HG02981 (cell line): ENCODE data around the gene NFXL1.
A peak's percentile ranks its signal among the peaks of the same experiment; 100 is the strongest.
"Not testable (repeated sequence)": the region's sequence is repeated elsewhere in the genome, so short reads cannot be mapped to it uniquely, and the experiment has no call there.

ENCODE experiments used
- ATAC-seq: cut with Tn5 transposase; IDR thresholded peaks from one replicate; pipeline ENCODE4 v1.9.1; 2021; ENCODE audit warnings: mild to moderate bottlenecking, moderate library complexity; ENCODE audit not compliant: unreplicated experiment

The NFXL1 gene

DNA sequence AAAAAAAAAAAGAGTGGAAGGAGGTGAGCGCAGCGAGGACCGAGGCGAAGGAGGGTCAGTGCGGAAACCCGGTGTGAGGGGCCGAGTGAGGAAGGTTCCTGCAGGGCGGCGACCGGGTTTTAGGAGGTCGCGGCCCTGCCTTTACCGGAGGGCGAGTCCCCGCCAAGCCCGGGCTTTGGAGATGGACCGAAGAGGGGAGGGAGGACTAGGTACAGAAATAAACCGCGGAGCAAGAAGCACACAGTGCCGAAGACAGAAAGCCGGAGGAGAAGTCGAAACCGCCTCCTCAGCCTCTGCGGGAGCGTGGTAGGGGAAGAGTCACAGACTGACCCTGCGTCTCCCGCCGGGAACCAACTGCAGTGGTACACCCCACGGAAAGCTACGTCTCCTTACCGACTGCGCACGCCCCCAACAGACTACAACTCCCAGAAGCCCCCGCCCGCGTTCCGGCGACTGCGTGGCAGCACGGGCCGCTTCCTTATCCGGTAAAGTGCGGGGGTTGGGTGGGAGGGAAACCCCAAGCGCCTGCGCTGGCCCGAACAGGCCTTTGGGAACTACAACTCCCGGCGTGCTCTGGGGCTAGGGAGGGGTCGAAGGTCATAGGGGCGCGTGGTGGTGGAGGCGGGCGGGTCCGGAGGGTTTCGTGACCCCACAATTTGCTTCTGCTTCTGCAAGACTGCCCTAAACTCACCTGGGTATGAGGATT is at the start of gene NFXL1:
NFXL1 (minus strand) TSS at position 364 of the 706 bp plus-strand sequence. CDS start 380 bp downstream, outside the sequence.
- peak; percentile 98 for ATAC-seq

DNA sequence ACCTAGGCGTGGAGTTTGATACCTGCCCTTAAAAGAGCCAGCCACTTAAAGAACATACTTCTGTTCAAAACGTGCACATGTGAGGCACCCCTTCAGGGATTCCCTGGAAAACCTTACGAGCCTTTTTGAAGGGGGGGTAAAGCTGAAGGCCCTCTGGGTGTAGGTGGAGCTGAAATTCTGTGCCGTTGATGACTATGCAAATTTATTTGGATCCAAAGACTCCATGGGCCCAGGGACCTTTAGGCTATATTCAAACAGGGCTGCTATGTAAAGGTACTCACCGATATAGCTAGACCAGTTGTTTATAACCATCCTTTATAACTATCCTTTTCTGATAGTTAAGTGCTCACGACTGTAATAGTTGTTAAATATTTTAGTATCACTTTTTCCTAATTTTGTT is 40.3 kb upstream of the NFXL1 start:
- no peak for ATAC-seq

DNA sequence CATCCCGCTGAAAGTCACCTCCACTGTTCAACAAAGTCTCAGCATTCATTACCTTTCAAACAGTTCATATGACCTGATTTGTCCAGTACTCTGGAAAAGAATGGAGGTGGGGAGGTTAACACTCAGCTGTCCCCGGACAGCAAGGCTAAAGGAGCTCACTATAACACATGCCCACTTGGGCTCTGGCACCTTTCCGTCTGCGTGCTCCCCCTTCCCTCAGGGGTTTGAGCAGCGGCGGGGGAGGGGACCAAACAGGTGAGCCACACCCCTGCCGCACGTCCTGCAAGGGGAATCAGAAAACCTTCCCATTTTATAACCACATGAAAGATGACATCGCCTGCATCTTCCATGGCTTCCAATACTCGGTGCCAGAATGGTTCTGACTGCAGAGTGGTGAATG is 39.9 kb upstream of the NFXL1 start:
- no peak for ATAC-seq

DNA sequence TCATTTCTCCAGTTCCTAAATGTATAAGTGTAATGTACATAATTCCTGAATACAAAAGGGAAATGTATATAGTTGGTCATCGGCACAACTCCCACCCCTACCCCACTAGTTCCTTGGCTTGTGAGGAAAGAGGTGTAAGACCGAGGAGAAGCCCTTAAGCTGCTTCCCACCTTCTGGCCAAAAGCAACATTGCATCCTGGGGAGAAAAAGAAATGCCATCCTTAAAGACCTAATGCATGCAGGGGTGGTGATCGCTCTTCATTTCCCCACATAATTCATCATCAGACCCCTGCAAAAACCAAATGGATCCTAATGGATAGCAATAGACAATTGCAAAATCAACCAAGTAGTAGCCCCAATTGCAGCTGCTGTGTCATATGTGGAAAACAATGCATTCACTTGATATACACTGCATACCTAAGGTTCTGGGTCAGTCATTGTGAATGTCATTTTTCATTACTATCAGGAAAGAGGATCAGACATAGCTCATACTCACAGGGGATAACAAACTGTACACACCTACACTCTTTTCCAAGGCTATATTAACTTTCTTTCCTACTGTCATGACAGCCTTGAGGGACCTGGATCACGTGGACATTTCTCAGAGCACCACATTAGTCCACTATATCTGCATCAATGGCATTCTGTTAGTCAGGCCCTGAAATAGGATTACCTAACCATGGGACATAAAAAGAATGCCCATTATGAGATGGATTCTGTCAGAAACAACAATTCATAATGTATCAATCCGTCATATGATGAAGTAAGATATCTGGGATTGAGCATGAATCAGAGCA is 31.7 kb upstream of the NFXL1 start:
- no peak for ATAC-seq

DNA sequence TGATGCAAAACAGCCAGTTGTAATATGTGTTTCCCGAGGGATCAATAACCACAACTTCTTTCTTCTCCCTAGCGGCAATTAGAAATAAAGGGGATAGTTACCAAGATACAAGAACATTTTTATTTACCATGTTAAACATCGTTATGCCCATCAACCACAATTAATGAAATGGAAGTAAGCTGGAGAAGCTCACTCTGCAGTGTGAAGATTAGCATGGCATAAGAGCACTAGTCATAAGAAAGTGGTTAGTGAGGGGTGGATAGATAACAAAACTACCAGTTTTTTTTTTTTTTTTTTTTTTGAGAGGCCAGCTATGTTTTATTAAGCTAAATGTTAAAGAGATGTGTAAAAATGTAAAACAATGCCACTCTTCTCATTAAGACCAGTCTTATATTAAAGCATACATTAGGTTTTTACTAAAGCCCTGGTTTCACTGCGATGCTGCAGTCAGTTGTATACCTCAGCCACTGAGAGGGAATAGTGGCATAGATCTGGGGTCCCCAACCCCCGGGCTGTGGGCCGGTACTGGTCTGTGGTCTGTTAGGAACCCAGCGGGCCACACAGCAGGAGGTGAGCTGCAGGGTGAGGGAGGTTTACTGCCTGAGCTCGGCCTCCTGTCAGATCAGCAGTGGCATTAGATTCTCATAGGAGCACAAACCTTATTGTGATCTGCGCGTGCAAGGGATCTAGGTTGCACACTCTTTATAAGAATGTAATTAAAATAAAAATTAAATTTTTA is 27.9 kb upstream of the NFXL1 start:
- no peak for ATAC-seq

- ATAC-seq: no peak
These were observed 25.1 kb upstream of the NFXL1 start for GRCh38 chr4:47939456-47939855.

GRCh38 chr4:47936336-47936735 is 22.0 kb upstream of the NFXL1 start:
- ATAC-seq: no peak

DNA sequence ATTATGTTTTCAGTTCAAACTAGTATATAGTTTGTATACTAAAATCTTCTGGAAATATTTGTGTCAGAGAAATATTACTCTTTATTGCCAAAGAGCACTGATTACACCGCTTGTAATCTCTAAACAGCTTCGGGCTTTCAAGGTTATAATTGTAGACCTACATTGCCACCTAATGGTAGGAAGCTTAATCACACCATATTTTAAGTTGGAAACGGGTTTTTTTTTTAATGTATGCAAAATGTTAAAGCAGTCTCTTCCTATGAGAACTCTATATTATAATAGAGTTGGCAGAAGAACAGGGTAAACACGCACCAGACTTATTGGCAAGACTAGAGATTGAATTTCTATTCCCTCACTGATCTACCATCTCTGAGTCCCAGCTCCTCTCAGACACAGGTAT is 19.5 kb upstream of the NFXL1 start:
- peak; percentile 66 for ATAC-seq

- ATAC-seq: no peak
These were observed 16.8 kb upstream of the NFXL1 start for GRCh38 chr4:47930971-47931804.

- ATAC-seq: no peak
These were observed 15.4 kb upstream of the NFXL1 start for GRCh38 chr4:47929682-47930201.

DNA sequence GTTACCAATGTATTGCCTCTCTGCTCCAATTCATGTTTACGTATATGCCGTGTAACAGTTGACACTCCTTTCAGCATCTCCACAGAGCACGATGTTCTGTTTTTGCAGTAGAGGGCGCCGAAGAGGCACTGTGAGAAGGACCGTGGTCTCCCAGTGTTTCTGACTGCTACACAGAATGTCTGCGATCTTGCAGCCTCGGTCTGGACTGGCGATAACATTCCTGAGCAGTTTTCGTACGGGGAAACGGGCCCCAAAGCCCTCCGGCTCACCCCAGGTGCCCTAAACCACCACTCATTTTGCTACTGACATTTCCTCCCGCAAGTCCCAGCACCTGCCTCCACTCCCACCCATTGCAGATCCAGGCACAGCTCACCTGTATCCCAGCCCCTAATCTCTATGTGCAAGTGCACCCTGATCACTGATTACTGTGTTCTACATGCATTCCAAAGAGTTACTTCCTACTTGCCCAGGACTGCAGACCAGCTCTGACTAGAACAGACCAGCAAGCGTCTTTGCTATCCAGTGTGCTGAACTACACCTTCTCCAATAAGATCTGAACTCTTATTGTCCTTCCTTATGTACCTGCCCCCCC is 12.4 kb upstream of the NFXL1 start:
- peak; percentile 96 for ATAC-seq

DNA sequence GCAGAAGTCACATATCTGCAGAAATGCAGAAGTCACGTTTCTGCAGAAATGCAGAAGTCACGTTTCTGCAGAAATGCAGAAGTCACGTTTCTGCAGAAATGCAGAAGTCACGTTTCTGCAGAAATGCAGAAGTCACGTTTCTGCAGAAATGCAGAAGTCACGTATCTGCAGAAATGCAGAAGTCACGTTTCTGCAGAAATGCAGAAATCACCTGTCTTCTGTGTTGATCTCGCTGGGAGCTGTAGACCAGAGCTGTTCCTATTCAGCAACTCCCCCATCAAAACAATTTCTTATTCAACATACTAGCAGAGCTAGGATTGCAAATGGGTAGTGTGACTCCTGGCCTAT is 8.9 kb upstream of the NFXL1 start:
- ATAC-seq: not testable (repeated sequence)

GRCh38 chr4:47922436-47923260 is 8.3 kb upstream of the NFXL1 start:
- not testable (repeated sequence) for ATAC-seq

- ATAC-seq: not testable (repeated sequence)
These were observed 2.8 kb upstream of the NFXL1 start for GRCh38 chr4:47917163-47917562.

- ATAC-seq: no peak
These were observed 995 bp upstream of the NFXL1 start for GRCh38 chr4:47915378-47915777.

DNA sequence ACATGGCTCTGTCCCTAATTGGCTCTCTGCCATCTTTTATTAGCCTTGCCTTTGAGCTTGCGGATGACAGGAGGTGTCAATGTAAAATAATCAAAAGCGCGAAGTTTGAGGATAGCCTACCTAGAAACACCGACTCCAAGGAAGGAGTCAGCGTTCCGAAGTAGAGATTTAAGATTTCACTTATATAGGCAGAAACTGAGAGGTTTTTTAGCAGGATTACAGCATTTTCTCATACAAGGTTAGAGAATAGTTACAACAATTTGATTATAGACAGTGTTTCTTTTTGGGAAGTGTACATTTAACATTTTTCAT is 499 bp upstream of the NFXL1 start:
- no peak for ATAC-seq

DNA sequence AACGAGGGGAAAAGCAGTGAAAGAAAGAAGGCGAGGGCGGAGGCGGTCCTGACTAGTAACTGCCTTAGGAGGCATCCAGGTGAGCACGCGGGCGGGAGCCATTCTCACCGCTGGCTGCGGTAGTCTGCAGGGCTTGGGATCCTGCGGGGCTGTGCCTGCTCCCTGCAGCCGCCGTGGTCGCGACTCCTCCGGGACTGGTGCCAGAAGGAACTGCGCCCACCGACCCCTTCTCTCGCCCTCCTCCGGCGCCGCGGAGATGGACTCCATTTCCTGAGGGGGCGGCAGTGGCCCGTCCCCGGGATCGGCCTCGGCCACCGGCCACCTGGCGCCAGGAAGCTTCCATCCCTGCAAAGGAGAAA is 543 bp downstream of the NFXL1 start:
- ATAC-seq: peak; percentile 14

DNA sequence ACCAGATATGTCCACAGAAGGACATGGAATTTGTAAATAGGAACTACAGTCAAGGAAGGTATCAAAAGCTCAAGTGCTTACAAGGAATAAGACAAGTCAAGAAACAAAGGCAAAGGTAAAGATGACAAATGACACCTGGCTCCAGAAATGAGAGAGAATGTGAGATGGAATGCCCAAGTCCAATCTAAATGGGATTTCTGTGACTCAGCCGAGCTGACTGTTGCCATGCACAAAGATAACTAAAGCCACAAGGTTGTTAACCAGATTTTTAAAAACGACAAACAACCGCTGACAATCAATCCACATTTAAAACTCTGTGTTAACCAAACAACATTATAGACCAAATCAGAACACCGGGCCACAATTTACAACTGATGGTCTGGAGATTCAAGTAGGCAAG is 1.1 kb downstream of the NFXL1 start:
- ATAC-seq: no peak

DNA sequence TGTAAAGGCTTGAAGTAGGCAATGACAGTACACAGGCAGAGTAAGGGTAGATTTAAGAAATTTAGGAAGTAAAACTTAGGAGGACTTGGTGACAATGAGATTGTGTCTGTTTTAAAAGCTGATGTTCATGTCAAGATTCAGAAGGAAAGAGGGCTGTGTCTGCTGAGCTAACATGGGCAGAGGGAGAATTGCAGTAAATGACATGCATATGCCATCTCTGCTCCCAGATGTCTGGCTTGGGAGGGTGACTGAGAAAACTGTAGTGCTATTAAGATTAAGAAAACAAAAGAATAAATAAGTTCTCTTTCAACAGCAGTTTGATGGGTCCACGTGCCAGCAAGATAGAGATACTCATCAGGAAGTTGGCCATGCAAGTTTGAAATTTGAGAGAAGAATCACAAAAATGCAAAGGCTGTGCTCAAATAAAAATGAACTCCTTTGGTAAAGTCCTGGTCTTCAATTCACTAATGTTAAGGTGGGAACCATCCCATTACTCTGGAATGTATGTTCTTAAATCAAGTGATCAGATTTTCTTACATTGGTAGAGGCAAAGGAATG is 7.2 kb downstream of the NFXL1 start:
- ATAC-seq: no peak
